AG08395 (cell line): Measurements from ENCODE around the gene CAMK2B.
A peak's percentile ranks its signal among the peaks of the same experiment; 100 is the strongest.
"Not testable (repeated sequence)": the region's sequence is repeated elsewhere in the genome, so short reads cannot be mapped to it uniquely, and the experiment has no call there.

Experiments used
- DNase-seq: peaks from one replicate; pipeline ENCODE4 v3.0.0; 2012; ENCODE audit warnings: mixed read lengths, low spot score

CAMK2B gene

DNA sequence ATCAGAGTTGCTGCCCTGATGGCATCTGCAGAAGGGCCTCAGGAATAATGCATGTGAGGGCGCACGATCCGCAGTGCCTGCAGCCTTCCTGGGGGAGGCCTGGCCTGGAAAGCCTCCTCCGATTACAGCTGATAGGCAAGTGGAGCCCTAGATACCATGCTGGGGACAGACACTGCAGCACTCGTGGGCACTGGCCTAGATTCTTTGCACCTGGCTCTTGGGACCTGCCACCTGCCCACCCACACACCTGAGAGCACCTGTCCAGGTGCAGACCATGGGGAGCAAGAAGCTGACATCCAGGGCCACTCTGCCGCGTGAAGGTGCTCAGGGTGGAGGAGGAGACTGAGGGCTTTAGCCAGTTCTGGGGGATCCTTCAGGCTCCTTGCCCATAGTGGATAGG is 109.9 kb downstream of the CAMK2B start:
- no peak for DNase-seq

DNA sequence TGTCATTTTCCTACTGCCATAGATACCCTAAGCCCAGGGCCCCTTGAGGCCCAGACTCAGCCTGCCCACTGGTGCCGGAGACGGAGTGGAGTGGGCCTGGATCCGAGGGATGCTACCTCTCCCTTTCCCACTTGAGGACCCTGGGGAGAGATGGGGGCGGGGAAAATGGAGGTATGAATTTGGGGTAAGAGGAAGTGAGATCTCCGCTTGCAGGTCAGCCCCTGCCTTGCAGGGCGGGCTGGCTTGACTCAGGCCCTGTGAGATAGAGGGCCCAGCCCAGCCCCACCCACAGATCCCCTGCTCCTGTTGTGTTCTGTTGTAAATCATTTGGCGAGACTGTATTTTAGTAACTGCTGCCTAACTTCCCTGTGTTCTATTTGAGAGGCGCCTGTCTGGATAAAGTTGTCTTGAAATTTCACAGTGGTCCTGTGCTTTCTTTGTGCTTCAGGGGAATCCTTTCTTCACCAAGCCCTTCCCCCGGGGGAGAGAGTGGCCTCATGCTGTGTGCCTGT is 111.5 kb downstream of the CAMK2B start:
- no peak for DNase-seq

DNA sequence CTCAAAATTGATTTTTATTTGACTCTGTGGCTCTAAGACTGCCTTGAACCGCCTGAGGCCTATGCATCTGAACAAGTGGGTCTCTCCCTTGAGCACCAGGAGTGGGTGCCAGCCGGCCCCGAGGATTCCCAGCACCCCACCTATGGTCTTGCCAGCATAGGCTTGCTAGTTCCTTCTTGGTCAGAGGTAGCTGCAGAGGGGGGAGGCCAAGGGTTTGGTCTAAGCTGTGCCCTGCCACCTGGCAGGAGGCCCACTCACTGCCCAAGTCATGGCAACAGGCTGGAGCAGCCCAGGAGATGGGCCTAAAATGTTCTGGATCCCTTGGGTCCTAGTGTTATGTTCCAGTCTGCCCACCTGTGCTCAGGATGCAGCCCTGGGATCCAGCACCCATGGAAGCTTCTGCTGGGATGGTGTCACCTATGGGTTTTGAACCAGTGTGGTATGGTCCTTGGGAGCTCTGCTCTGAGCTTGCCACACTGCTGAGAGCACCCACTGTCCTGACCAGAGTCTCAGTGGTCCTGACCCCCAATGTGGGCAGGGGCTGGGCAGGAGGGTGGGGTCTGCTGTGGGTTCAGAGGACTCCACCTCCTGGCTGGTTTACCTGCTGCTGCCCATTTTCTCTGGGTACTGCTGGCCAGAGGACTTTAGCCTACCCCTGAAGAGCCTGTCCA is 112.1 kb downstream of the CAMK2B start:
- no peak for DNase-seq

DNA sequence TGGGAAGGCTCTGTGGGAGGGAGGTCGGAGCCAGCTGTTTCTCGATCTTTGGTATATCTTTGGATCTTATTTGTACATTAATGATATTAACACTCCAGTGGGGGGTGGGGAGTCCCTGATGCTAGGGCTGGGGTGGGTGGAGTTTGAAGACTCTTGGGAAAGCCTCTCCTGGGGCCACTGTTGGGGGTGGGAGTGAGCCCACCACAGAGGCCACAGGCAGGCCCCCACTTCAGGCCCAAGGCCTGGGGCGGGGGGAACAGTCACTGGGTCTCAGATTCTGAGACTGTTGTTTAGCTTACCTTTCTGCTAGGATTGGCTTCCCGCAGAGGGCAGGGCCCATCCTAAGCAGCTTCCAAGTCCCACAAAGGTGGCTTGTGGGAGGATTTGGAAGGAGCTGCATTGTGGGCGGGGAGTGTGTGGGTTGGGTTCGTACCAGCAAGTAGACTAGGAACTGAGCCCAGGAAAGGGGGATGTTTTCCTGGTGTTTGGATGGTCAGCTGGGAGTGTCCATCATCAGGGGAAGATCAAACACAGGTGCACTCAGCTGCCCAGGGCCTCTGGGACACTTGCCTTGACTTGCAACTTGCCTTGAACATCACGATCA is 112.7 kb downstream of the CAMK2B start:
- no peak for DNase-seq

DNA sequence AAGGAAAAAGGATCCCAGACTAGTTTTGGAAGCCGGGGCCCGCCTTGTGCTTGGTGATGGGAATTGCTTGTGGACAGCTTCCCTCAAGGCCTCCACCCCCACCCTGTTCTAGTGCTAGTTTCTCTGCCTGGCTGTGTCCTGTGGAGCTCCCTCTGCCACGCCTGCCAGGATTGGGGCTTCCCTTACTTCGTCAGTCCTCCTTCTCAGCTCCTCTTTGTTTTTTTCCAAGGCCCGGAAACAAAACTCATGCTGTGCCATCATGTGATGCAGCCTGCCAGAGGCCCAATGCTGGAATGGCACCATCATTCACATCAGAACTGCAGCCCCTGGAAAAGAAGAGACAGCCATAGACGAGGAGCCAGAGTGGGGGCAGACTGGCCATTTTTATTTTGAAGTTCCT is 113.4 kb downstream of the CAMK2B start:
- DNase-seq = no peak

DNA sequence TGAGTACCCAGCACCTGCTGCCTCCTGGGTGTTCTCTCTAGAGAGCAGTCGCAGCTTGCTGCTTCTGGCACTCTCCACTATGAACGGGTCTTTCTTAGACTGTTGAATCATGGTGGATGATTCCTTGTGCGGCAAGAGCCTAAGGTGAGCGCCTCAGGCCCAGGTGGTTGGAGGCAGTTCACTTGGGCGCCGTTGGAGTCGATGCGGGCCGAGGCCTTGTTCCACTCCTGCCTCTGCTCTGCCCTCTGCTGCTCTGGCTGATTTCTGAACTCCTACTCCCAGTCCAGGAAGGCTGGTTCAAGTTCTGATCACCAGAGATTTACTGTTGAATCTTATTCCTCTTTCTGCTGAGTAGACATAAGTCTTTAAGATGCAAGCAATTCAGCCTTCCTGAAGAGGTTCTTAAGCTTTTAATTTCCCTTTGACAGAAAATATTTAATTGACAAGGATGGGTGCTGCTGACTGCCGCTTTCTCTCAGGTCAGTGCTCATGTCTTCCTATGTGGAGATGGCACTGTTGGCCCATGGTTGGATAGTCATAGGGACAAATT is 114.2 kb downstream of the CAMK2B start:
- no peak for DNase-seq

DNA sequence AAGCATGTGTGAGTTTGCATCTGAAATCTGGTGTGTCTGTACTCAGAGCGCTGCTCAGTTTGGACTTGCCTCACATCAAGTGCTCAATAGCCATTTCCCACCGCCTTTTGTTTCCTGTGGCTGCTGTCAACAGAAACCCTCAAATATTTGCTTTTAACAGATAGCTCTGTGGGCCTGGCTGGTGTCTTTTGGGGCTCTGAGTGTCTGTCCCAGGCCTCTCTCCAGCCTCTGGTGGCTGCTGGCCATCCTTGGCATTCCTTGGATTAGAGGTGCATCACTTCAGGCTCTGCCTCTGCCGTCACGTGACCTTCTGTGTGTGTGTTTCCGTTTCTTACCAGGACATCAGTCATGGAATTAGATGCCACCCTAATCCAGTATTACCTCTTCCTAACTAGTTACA is 115.3 kb downstream of the CAMK2B start:
- DNase-seq = no peak

DNA sequence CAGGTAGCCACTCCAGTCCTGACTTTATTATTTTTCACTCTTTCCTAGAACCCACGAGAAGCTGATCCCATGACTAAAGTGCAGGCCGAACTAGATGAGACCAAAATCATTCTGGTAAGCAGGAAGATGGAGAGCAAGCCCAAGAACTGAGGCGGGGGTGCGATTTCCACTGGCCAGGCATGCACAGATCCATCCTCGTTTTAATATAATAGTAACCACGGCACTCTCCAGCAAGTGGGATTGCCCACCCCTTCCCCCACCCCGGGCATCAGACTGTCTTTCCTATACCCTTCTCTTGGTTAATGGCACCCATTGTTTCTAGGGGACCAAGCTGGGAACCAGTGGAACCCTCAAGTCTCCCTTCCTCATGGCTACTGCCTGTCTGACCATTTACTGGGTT is 117.3 kb downstream of the CAMK2B start:
- no peak for DNase-seq

DNA sequence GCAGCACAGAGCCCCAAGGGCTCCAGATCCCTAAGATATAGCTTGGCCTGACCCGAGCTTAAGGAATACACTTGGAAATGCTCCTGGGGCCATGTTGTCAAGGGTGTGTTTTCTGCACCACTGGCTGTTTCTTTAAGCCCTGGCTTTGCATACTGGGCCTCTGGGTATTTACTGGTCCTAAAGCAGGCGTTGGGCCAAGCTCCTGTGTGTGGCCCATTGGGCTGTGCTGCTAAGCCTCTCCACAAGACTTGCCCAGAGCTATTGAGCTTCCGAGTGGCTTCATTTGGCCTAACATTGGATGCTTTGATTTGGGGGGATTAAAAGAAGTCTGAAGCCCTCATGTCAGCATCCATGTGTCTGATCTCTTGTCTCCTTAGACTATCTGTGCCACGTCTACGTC is 119.4 kb downstream of the CAMK2B start:
- DNase-seq = no peak

DNA sequence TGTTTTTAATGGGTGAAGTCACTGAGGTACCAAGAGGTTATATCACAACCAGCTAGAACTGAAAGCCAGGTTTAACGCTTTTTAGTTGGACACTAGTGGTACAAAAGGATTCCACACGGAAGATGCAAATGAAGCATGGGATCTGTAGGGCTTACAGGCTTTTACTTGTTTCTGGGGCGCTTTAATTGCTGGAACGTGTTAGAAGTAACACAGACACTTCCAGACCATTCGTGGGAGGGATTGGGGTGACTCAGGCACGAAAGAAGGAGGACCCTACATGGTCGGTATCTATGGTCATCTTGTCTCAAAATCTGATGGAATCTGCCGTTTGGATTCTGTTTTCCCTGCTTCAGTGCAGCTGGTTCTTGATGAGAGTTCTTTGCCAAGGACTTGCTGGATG is 123.6 kb downstream of the CAMK2B start:
- DNase-seq = no peak

DNA sequence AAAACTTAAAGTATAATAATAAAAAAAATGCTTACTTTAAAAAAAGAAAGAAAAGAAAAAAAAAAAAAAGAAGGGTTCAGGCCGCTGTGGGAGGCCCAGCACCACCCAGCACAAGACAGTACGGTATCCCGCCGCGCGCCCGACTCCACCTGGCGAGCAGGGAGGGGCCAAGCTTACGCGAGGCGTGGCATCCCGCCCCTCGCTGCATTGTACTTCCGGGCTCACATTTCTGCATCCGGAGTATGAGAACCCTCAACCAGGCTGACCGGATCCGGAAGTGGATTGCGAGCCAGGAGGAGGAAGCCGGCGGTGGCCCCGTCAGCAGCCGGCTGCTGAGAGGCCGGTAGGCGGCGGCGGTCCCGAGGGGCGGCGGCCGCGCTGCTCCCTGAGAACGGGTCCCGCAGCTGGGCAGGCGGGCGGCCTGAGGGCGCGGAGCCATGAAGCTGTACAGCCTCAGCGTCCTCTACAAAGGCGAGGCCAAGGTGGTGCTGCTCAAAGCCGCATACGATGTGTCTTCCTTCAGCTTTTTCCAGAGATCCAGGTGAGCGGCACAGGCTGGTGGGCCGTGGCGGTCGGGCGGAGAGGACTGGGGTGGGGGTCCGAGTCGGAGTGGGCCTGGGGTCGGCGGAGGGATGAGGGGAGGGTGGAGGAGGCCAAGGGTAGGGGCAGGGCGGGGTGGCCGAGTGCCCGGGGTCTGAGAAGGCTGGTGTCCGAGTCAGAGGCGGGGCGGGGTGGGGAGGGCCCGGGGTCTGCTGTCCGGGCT is 124.5 kb downstream of the CAMK2B start, which contains the start of gene YKT6:
YKT6 (plus strand) TSS at position 280 of the 763 bp plus-strand sequence; CDS start at position 438, 158 bp downstream.
- peak; percentile 99 for DNase-seq

DNA sequence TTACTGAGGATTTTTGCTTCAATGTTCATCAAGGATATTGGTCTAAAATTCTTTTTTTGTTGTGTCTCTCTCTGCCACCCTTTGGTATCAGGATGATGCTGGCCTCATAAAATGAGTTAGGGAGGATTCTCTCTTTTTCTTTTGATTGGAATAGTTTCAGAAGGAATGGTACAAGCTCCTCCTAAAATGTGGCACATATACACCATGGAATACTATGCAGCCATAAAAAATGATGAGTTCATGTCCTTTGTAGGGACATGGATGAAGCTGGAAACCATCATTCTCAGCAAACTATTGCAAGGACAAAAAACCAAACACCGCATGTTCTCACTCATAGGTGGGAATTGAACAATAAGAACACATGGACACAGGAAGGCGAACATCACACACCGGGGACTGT is 125.2 kb downstream of the CAMK2B start:
- not testable (repeated sequence) for DNase-seq

DNA sequence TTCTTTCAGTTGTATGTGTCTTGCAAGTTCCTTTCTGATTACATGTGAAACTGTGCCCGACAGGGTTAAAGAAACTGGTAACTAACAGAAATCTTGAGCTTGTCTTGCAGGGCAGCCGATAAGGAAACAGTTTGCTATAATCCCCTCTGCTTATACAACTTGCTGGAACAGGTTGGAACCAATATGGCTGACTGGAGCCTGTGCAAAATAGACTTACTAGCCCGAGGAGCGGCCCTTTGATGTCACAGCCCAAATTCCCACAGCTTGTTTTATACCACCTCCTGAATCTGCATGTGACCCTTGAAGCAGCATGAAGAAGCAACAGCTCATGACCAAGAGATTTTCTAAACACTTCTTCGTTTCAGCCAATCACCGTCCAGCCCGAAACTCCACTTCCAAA is 127.9 kb downstream of the CAMK2B start:
- no peak for DNase-seq

DNA sequence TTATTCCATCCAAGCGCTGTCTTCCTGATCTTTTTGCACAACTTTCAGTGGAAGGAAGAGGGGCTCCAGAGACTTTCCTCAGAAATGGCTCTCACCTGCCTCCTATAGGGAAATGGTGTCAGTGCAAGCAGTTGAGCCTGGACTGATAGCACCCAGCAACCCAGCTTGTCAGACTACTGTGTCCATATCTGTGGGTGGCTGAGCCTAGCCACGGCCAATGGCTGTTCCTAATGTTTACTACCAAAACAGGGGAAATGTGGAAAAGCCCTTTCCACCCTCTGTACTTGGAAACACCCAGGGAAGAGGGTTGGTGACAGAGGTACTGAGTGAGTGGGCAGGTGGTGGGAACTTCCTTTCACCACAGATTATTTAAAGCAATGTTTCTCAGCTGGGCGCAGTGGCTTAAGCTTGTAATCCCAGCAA is 128.9 kb downstream of the CAMK2B start:
- DNase-seq = peak; percentile 73

DNA sequence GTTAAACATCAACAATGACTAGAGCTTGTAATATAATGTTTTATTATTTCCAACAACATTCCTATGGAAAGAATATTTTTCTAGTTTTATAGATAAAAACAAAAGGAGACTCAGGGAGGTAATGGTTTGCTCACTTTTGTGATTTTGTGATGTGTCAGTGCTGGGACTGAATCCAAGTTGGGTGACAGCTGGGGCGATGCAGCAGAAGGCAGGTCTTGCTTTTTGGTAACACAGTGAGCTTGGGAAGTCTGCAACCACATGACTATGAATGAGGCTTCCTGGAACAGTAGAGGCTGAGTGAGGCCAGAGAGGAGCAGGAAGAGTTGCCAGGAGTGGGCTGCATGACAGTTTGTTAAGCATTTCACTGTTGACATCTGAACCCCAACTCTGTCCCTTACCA is 129.5 kb downstream of the CAMK2B start:
- DNase-seq = peak; percentile 17

DNA sequence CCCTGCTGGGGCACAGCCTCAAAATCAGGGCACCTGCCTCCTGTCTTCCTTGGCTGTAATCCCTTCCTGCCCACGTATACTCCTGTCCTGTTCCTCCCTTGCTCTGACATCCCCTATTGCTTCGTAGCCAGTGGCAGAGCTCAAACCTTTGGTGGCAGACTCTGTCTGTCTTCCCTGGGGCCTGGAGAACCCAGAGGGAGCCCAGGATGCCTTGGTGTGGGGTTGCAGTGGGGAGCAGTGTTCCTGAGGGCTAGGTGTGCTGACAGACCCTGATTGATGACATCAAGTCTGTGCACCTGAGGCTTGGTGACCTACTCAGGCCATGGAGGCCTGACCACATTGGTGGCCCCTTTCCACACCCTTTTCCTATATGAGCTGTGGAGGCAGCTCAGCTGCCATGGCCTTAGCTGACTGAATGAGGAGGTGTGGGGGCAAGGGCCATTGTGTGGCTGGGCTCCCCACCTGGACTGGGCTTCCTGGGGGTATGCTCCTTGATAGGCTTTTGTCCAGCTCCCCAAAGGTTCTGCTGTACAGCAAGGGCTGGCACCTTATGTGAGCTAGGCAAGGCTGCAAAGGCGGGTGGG is 130.7 kb downstream of the CAMK2B start:
- DNase-seq = no peak

DNA sequence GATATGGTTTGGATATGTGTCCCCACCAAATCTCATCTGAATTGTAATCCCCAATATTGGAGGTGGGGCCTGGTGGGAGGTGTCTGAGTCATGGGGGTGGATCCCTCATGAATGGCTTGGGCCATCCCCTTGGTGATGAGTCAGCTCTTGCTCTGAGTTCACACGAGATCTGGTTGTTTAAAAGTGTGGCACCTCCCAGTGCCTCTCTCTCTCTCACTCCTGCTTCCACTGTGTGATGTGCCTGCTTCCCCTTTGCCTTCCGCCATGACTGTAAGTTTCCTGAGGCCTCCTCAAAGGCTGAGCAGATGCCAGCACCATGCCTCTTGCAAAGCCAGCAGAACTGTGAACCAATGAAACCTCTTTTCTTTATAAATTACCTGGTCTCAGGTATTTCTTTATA is 131.3 kb downstream of the CAMK2B start:
- DNase-seq = no peak

DNA sequence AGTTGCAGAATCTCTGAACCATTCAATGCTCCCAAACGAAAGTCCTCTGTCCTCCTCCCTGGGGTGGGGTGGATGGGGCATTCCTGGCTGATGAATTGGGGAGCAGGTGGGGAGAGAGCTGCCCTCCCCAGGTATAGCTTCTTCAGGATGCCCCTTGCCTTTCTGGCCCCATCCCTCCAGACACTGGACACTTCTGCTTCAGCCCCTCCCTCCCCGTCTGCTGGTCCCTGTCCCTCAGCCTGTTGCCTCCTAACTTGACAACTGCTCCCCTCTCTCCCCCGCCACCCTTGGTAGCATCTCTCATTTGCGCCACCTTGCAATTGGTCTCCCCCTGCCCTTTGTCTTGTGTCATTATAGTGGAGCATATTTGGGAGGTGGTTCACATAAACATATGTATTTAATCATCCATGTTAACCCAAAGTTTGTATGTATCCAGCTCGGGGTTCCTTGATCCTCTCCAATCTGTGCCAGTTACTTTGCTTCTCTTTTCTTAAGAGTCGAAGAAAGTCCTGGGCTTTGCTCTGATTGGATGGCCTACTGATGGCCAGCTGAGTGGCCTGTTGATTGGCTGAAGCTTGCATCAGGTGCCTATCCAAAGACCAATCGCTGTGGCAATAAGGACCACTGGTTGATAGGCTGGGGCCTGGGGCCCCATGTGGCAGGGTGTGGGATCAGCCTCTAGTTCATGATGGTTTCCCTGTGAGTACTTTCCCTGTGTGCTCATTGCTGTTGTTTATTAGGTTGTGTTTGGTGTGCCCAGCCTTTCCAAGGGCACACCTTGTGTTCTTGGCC is 132.2 kb downstream of the CAMK2B start:
- no peak for DNase-seq

DNA sequence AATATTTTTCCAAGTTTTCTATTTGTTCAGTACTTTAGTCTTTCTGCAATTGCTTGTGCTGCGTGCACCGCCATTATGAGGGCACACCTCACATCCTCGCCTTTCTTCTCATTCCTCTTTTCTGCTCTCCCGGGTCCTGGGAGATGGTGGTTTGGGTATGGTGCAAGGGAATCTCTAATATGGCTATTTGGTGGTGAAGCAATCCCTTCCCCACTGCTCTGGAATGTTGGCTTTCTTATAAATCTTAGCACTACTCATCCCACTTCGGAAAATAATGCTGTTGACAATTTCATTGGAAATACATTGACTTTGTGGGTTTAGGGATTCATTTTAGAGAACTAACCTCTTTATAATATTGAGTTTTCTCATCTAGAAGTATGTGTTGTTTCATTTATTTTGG is 134.2 kb downstream of the CAMK2B start:
- DNase-seq = no peak

DNA sequence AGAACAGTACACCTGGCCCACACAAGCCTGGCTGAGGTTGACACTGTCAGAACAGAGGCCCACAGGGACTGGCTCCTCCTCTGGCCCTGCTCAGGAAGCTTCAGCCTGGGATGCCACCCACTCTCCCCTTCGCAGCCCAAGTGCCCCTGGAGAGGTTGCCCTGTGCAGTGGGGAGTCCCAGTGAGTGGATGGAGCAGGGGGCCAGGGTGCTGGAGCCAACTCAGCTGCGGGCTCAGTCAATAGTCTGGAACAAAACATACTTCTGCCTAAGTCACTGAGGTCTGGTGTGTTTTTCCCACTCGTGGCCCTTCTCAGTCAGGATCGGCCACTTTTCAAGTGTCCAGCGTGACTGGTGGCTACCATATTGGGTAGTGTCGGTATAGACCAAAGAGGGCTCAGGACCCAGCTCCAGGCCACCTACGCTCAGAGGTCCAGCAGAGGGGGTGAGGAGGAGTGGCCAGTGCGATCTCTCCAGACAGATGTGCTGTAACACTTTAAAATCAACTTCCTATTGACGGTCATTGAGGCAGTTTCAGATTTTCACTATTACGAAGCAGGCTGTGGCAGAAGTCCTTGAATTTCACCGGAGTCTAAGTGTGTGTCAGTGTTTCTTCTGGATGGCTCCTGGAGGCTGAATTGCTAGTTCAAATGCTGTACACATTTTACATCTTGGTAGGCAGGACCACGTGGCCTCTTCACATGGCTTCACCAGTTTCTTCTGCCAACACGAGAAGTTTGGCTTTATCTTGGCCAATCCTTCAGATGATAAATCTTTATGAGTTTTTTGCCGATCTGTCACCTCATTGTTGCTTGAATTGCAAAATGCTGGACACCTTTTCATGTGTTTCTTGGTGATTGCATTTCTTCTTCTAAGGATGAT is 135.2 kb downstream of the CAMK2B start:
- DNase-seq = no peak
